Retinal pigment epithelial cell (primary cell): ENCODE measurements around the gene ZPBP2.

Experiments
- DNase-seq: peaks from one replicate; pipeline ENCODE4 v3.0.0-alpha.2; 2010; ENCODE audit warnings: low read depth
- H3K4me3 ChIP-seq: 2 replicates; pipeline ENCODE4 v1.5.1; 2011; ENCODE audit warnings: mild to moderate bottlenecking, low read length, control low read depth, moderate library complexity
- TF ChIP-seq, protein P1 (sequence below): conservative IDR thresholded peaks from 2 replicates; pipeline ENCODE4 v1.5.1; 2011; ENCODE audit warnings: low read depth, low read length, control low read depth, inconsistent platforms

Gene ZPBP2

DNA sequence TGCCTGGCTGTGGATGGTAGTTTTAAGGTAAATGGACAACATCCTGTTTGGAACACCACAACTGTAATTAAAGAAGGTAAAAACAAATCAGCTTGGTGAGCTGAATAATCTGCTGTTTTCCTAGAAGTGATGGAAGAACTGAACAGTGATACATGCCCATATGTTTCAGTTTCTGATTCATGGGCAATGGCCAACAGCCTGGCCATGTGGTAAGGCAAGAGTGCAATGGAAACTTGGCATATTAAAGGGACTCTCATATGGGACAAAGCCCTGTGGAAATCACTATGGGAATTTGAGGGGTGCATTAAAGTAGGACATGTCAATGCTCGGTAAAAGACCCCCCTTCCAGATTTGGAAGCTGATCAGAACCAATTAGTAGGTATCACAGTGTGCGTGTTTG lies 41.7 kb upstream of the ZPBP2 start:
- DNase-seq, result no peak
- TF ChIP-seq, protein P1, sequence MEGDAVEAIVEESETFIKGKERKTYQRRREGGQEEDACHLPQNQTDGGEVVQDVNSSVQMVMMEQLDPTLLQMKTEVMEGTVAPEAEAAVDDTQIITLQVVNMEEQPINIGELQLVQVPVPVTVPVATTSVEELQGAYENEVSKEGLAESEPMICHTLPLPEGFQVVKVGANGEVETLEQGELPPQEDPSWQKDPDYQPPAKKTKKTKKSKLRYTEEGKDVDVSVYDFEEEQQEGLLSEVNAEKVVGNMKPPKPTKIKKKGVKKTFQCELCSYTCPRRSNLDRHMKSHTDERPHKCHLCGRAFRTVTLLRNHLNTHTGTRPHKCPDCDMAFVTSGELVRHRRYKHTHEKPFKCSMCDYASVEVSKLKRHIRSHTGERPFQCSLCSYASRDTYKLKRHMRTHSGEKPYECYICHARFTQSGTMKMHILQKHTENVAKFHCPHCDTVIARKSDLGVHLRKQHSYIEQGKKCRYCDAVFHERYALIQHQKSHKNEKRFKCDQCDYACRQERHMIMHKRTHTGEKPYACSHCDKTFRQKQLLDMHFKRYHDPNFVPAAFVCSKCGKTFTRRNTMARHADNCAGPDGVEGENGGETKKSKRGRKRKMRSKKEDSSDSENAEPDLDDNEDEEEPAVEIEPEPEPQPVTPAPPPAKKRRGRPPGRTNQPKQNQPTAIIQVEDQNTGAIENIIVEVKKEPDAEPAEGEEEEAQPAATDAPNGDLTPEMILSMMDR, result no peak
- H3K4me3 ChIP-seq, result no peak overlapping the region

- DNase-seq, result no peak
- TF ChIP-seq, protein P1, result no peak
- H3K4me3 ChIP-seq, result no peak overlapping the region
Measured at GRCh38 chr17:39828443-39828842, 39.6 kb upstream of the ZPBP2 start.

GRCh38 chr17:39831588-39831987 lies 36.4 kb upstream of the ZPBP2 start:
- DNase-seq, result no peak
- TF ChIP-seq, protein P1, result no peak
- H3K4me3 ChIP-seq, result no peak overlapping the region

DNA sequence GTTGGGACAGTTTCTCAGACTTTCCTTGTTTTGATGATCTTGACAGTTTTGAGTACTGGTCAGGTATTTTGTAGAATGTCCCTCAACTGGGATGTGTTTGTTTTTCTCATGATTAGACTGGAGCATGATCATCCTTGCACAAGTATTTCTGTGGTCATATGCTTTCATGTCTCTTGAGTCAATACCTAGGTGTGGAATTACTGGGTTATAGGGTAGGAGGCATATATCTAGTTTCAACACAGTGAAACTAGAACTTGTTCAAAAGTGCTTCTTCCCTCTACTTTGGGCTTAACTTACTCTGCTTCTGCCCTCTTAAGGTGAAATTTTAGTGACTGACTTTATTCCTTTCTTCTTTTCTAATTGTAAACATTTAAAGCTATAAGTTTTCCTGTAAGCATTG lies 34.0 kb upstream of the ZPBP2 start:
- no peak for DNase-seq
- no peak overlapping the region for H3K4me3 ChIP-seq
- TF ChIP-seq, protein P1, result no peak

DNA sequence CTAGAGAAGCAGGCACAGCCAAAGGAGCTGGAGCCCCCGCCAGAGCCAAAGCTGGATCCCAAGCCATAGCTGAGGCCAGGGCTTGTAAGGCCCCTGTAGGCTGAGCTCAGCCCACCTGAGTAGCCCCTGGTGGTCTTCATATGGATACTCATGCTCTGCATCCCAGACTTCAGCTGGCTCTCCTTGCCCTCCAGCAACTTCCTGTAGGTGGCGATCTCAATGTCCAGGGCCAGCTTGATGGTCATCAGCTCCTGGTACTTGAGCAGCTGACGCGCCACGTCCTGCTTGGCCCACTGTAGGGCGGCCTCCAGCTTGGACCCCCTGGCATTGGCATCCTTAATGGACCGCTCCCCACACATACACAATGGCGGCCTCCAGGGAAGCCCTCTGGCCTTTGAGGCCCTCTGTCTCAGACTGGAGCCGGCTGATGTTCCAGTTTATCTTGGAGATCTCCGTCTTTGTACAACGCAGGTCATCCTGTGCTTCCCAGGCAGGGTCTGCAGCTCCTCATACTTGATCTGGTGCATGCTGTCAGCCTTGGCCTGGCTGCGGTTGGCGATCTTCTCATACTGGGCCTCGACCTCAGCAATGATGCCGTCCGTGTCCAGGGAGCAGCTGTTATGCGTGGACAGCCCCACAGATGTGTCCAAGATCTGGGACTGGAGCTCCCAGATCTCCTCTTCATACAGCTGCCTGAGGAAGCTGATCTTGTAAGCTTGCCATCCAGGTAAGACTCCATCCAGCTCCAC lies 32.8 kb upstream of the ZPBP2 start:
- no peak overlapping the region for H3K4me3 ChIP-seq
- TF ChIP-seq, protein P1, result no peak
- DNase-seq, result no peak

GRCh38 chr17:39836117-39836516 lies 31.9 kb upstream of the ZPBP2 start:
- TF ChIP-seq, protein P1, result no peak
- DNase-seq, result no peak
- no peak overlapping the region for H3K4me3 ChIP-seq

DNA sequence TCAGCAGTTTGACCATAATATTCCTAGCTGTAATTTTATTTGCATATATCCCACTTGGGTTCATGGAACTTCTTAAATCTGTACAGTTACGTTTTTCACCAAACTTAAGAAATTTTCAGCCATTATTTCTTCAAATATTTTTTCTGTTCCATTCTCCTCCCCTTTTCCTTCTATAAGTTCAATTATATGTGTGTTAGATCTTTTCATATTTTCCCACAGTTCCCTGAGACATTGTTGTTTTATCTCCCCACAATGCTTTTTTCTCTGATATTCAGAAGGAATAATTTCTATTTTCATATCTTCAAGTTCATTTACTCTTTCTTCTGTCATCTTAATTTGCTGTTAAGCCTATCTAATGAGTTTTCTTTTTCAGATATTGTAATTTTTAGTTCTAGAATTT lies 29.9 kb upstream of the ZPBP2 start:
- DNase-seq, result no peak
- TF ChIP-seq, protein P1, result no peak

More for the DNA sequence above, 29.9 kb upstream of the ZPBP2 start:
- no peak overlapping the region for H3K4me3 ChIP-seq
